MM.1S (cell line): ENCODE data around the gene UACA.

ENCODE experiments used
- EZH2 ChIP-seq: fragments of 300-600 bp; sonication (generic); optimal IDR thresholded peaks from 2 replicates; pipeline ENCODE3; 2017; ENCODE audit warnings: low read depth, mild to moderate bottlenecking, antibody characterized with exemption, low read length, mixed read lengths
- TF ChIP-seq, protein P1 (sequence below): fragments of 300-600 bp; sonication (generic); IDR thresholded peaks from 2 replicates; pipeline ENCODE4 v1.5.1; 2016; ENCODE audit warnings: antibody characterized with exemption, low read length, mixed read lengths

DNA sequence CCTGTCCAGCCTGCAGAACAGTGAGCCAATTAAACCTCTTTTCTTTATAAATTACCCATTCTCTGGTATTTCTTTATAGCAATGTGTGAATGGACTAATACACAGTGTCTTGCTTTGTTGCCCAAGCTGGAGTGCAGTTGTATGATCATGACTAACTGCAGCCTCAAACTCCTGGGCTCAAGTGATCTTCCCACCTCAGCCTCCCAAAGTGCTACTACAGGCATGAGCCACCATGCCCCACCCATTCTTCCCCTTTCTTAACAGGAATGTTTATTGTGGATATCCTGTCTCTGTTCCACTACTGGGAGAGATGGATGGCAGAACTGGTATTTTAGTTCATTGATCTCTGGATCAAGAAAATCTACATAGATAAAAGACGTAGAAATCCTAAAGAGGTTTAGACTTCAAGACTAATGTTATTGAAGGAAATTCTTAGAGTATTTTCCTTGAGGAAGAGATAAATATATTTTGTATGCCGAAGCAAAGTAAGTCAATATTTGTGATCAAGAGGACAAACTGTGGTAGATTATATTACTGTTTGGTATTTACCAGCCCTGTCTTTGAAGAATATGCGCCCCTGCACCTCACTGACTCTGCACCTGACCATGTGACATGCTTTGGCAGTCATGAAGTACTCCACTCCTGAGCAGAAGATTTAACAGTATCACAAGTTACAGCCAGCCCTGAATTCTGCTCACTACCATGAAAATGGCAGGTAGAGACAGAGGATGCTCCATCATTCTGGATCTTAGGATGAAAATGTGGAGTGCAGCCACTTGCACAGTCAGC is 42.9 kb downstream of the UACA start:
- TF ChIP-seq, protein P1, sequence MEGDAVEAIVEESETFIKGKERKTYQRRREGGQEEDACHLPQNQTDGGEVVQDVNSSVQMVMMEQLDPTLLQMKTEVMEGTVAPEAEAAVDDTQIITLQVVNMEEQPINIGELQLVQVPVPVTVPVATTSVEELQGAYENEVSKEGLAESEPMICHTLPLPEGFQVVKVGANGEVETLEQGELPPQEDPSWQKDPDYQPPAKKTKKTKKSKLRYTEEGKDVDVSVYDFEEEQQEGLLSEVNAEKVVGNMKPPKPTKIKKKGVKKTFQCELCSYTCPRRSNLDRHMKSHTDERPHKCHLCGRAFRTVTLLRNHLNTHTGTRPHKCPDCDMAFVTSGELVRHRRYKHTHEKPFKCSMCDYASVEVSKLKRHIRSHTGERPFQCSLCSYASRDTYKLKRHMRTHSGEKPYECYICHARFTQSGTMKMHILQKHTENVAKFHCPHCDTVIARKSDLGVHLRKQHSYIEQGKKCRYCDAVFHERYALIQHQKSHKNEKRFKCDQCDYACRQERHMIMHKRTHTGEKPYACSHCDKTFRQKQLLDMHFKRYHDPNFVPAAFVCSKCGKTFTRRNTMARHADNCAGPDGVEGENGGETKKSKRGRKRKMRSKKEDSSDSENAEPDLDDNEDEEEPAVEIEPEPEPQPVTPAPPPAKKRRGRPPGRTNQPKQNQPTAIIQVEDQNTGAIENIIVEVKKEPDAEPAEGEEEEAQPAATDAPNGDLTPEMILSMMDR, result no peak
- no peak for TF ChIP-seq EZH2
